ENCODE data around the gene CCL25. TPM values are rescaled to one million over a fixed set of nuclear protein-coding genes. Genes with fewer than 3 reads are reported as not detected.
A peak's percentile ranks its signal among the peaks of the same experiment; 100 is the strongest.

CCL25 gene
- total and polyA plus RNA-seq, 9 of the 15 experiments (the other 6 are each of a cell fraction or from before 2014, with no cell fraction given), result 0.15 TPM; not detected in 8

DNA sequence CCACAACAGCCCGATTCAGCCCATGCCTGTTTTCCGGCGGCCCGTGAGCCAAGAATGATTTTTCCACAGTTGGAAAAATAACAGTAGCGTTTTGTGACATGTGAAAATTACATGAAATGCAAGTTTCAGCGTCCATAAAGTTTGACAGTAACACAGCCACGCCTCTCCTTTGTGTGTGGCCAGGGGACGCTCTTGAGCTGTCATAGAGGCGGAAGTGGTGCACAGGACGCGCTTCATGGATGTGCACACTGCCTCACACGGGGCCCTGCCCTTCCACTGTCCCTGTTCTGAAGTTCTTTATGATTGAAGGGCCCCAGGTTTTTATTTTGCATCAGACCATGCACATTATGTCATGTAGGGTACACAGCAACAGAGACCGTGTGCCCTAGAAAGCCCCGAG lies 34.8 kb upstream of the CCL25 start:
- no peaks in the 10 kb centered on the region for H3K79me2 ChIP-seq (ENCODE audit: control insufficient read depth, insufficient read depth, low read length)
- CTCF ChIA-PET (ENCODE audit: low intra/inter-chr PET ratio), result interaction anchor here (0.6 to 0.8 kb wide), 5 partner anchors 52 to 592 kb away, joined by 3 to 7 read pairs (median 3); partner anchors contain the start of genes ADAMTS10 and TRAPPC5
- H3K4me3 ChIP-seq, result no peak overlapping the region
- peak; percentile 57 to 76 (median 62) for DNase-seq (ENCODE audit: extremely low read depth in 1 of 4, low spot score in 3 of 4)
- WGBS (ENCODE audit: insufficient coverage, low coverage, missing lambda C conversion rate), result 54% methylated on average over 14 of the region's 14 CpGs
- H3K27me3 ChIP-seq (ENCODE audit: control insufficient read depth in 2 of 2, insufficient read depth in 2 of 2, low read length in 2 of 2), result no peaks in the 10 kb centered on the region
- H3K9me1 ChIP-seq (ENCODE audit: control insufficient read depth, insufficient read depth, low read length), result no peaks in the 10 kb centered on the region
- no peak overlapping the region for H3K27ac ChIP-seq (ENCODE audit: extremely low read depth, low read depth, low read length)
- no TSS peak for BruUV-seq (replicated peaks)
- peak overlapping the region in 1 of 2 experiments; percentile 16; a peak in 1 of 4 replicates for H3K9ac ChIP-seq (ENCODE audit: insufficient read depth in 1 of 2, low read depth in 2 of 2, low read length in 2 of 2)
- intact Hi-C loops (cut with micrococcal nuclease) (loop anchor here (1.0 to 10.0 kb wide), 3 partner anchors 51 to 237 kb away; no protein-coding TSS in a partner anchor), in situ Hi-C loops (cut with MboI) (loop anchor here (5.0 kb wide), 2 partner anchors 139 to 234 kb away; no protein-coding TSS in a partner anchor)
- ATAC-seq, result peak; percentile 96
- H3K36me3 ChIP-seq (ENCODE audit: control insufficient read depth, insufficient read depth, low read length), result peaks cover 3% of the 10 kb centered on the region; the same call in 2 of the 3 replicates
- no peaks in the 10 kb centered on the region for H3K9me3 ChIP-seq (replicated peaks; ENCODE audit: control insufficient read depth, insufficient read depth, low read depth, low read length)
- no peaks in the 10 kb centered on the region for H4K20me1 ChIP-seq (replicated peaks; ENCODE audit: control insufficient read depth, insufficient read depth, low read length)
- peak; percentile 77 for FAIRE-seq
- POLR2A ChIA-PET, result no interaction called here
- H3K4me1 ChIP-seq (replicated peaks in 1 of 2; ENCODE audit: control insufficient read depth in 2 of 2, insufficient read depth in 2 of 2, low read length in 2 of 2), result peaks cover 10 to 12% of the 10 kb centered on the region in 2 experiments; a peak in 4 of 5 replicates
- H2AFZ ChIP-seq (ENCODE audit: low read depth, low read length), result peak overlapping the region; percentile 47
- H3K4me2 ChIP-seq (ENCODE audit: insufficient read depth, low read length), result no peak overlapping the region
- TF ChIP-seq TSC22D4 (tag; IDR thresholded peaks at IDR 0.05) (no peak), BCL6 (CRISPR knock-in tag; IDR thresholded peaks at IDR 0.05) (no peak), ETV5 (CRISPR knock-in tag; IDR thresholded peaks at IDR 0.05; ENCODE audit: low read depth) (no peak), ZEB2 (IDR thresholded peaks at IDR 0.05) (no peak), UBTF (IDR thresholded peaks at IDR 0.05; ENCODE audit: borderline replicate concordance in 1 of 2, low read depth in 2 of 2, low read length in 2 of 2) (no peak), HDAC2 (IDR thresholded peaks at IDR 0.05) (no peak), PHB2 (IDR thresholded peaks at IDR 0.05; ENCODE audit: low read depth) (no peak), JUND (IDR thresholded peaks at IDR 0.05; ENCODE audit: borderline replicate concordance, low read depth, low read length) (0 out of 2 replicates have a peak, but pooled peaks have one; percentile 22), JUND (tag; IDR thresholded peaks at IDR 0.05; ENCODE audit: borderline replicate concordance, low read depth, low read length) (no peak; the same call in 2 of the 3 replicates), RAD21 (CRISPR knock-in tag; conservative IDR thresholded peaks at IDR 0.05 in 1 of 2, IDR thresholded peaks at IDR 0.05 in 1 of 2) (peak; percentile 74 to 97), ZNF707 (CRISPR knock-in tag; conservative IDR thresholded peaks at IDR 0.05) (no peak), TBP (optimal IDR thresholded peaks at IDR 0.05; ENCODE audit: low read depth, low read length) (no peak)
- TF ChIP-seq, protein P1, sequence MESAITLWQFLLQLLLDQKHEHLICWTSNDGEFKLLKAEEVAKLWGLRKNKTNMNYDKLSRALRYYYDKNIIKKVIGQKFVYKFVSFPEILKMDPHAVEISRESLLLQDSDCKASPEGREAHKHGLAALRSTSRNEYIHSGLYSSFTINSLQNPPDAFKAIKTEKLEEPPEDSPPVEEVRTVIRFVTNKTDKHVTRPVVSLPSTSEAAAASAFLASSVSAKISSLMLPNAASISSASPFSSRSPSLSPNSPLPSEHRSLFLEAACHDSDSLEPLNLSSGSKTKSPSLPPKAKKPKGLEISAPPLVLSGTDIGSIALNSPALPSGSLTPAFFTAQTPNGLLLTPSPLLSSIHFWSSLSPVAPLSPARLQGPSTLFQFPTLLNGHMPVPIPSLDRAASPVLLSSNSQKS (CRISPR knock-in tag; IDR thresholded peaks at IDR 0.05), result no peak
- TF ChIP-seq, protein P2, sequence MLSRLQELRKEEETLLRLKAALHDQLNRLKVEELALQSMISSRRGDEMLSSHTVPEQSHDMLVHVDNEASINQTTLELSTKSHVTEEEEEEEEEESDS (CRISPR knock-in tag; IDR thresholded peaks at IDR 0.05), result no peak
- TF ChIP-seq, protein P3, sequence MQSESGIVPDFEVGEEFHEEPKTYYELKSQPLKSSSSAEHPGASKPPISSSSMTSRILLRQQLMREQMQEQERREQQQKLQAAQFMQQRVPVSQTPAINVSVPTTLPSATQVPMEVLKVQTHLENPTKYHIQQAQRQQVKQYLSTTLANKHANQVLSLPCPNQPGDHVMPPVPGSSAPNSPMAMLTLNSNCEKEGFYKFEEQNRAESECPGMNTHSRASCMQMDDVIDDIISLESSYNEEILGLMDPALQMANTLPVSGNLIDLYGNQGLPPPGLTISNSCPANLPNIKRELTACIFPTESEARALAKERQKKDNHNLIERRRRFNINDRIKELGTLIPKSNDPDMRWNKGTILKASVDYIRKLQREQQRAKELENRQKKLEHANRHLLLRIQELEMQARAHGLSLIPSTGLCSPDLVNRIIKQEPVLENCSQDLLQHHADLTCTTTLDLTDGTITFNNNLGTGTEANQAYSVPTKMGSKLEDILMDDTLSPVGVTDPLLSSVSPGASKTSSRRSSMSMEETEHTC (IDR thresholded peaks at IDR 0.05), result no peak
- TF ChIP-seq, protein P4, sequence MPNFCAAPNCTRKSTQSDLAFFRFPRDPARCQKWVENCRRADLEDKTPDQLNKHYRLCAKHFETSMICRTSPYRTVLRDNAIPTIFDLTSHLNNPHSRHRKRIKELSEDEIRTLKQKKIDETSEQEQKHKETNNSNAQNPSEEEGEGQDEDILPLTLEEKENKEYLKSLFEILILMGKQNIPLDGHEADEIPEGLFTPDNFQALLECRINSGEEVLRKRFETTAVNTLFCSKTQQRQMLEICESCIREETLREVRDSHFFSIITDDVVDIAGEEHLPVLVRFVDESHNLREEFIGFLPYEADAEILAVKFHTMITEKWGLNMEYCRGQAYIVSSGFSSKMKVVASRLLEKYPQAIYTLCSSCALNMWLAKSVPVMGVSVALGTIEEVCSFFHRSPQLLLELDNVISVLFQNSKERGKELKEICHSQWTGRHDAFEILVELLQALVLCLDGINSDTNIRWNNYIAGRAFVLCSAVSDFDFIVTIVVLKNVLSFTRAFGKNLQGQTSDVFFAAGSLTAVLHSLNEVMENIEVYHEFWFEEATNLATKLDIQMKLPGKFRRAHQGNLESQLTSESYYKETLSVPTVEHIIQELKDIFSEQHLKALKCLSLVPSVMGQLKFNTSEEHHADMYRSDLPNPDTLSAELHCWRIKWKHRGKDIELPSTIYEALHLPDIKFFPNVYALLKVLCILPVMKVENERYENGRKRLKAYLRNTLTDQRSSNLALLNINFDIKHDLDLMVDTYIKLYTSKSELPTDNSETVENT (CRISPR knock-in tag; IDR thresholded peaks at IDR 0.05), result no peak
